ENCODE data around the gene NME7. TPM values are rescaled to one million over a fixed set of nuclear protein-coding genes. Genes with fewer than 3 reads are reported as not detected.

NME7 gene
- total RNA-seq, 2 experiments from 2014 or later, result 21.8 to 29.1 TPM

DNA sequence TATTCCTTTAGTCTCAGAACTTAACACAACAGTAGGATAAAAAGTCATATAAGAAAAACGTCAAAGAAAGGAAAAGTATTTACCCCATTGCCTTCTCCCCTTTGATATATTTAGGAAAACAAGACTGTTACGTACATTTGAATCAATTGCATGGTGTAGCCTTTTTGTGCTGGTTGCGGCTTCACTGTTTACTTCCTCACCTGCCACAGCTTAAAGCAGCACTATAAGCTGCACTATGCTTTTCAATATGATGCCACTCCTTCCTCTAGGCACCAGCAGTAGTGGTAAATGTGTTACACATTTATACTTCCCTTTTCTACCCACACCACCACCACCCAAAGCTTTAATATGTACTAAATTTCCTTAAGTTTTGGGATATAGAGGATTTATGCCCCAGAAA lies 150.0 kb downstream of the NME7 start:
- CTCF ChIA-PET, result no interaction called here
- Mint-ChIP-seq H3K27me3 (no peaks in the 10 kb centered on the region), H3K4me3 (no peak overlapping the region), H3K9me3 (ENCODE audit: low read depth) (no peaks in the 10 kb centered on the region), H3K36me3 (peaks cover 6% of the 10 kb centered on the region), H3K27ac (no peak overlapping the region), H3K4me1 (peaks cover 8% of the 10 kb centered on the region)
- no peak for DNase-seq
- no peak for ATAC-seq

- ATAC-seq, result no peak
- CTCF ChIA-PET, result no interaction called here
- Mint-ChIP-seq H3K27me3 (no peaks in the 10 kb centered on the region), H3K36me3 (peaks cover 4% of the 10 kb centered on the region), H3K4me3 (no peak overlapping the region), H3K9me3 (ENCODE audit: low read depth) (no peaks in the 10 kb centered on the region), H3K4me1 (peaks cover 8% of the 10 kb centered on the region), H3K27ac (no peak overlapping the region)
- DNase-seq, result no peak
Measured at GRCh38 chr1:169214598-169214997, 153.0 kb downstream of the NME7 start.

DNA sequence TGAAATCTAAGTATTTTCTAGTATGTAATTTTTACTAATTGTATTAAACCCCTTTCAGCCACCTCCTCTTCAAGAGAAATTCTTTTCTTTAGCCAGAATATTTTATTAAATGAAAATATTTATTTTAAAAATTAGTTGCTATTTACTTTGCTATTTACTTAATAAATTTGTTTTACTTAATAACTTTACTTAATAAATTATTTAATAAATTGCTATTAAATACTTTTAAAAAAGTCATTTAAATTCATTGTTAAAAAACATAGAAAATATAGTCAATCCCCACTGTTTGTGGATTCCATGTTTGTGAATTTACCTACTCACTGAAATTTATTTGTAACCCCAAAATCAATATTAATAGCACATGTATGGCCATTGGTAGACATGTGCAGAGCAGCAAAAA lies 155.5 kb downstream of the NME7 start:
- Mint-ChIP-seq H3K27me3 (no peaks in the 10 kb centered on the region), H3K4me3 (no peak overlapping the region), H3K27ac (no peak overlapping the region), H3K36me3 (no peaks in the 10 kb centered on the region), H3K9me3 (ENCODE audit: low read depth) (no peaks in the 10 kb centered on the region), H3K4me1 (no peaks in the 10 kb centered on the region)
- no peak for DNase-seq
- no peak for ATAC-seq
- CTCF ChIA-PET, result no interaction called here

DNA sequence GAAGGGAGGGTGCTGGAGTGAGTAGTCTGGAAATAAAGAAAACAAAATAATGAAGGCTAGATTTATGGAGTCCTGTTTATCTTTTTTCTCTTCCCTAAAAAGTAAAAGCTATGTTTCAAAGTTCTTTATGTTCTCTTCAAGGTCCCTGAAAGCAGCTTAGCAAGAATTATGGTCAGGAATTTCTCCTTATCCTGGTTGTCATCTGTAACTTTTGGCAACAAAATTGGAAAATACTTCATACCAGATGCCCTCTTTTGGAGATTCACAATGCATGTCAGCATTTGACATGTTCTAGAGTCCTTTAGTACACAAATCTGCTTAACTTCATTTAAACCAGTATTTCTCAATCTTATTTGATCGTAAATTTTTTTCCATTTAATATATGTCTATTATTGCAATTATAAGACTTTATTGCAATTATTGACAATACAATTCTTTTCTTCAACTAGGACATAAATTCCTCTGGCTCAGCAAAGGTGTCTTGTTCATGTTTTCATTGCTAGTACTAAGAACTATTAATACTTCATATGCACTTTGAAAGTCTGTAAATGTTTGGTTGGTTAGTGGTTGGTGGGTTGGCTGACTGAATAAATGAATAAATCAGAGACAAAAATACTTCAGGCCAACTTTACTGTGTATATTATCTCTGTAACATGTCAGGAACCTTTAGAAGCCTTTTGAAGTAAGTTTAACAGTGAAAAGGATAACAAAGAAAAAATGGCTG lies 159.6 kb downstream of the NME7 start:
- H3K9me3 Mint-ChIP-seq (ENCODE audit: low read depth), result no peaks in the 10 kb centered on the region
- CTCF ChIA-PET, result no interaction called here
- no peak for DNase-seq
- H3K4me1 Mint-ChIP-seq, result no peaks in the 10 kb centered on the region
- ATAC-seq, result no peak
- H3K36me3 Mint-ChIP-seq, result peaks cover 2% of the 10 kb centered on the region
- no peaks in the 10 kb centered on the region for H3K27me3 Mint-ChIP-seq
- no peak overlapping the region for H3K27ac Mint-ChIP-seq
- no peak overlapping the region for H3K4me3 Mint-ChIP-seq

DNA sequence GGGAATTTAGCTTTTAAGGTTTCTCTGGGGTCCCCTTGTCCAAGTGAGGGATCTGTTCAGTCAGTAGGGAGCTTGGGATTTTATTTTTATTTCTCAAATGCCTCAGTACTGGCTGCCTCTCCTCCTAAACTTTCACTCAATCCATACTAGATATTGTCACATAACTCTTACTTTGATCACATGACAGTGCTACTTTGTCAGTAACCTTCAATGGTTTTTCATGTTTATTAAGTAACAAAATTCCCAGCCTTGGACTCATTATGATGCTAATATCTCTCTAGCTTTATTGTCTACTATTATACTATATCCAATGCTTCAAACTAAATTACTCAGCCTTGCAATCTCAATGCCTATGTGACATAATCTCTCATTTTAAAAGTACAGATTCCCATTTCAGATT lies 163.4 kb downstream of the NME7 start:
- no peaks in the 10 kb centered on the region for H3K27me3 Mint-ChIP-seq
- H3K4me3 Mint-ChIP-seq, result no peak overlapping the region
- H3K9me3 Mint-ChIP-seq (ENCODE audit: low read depth), result no peaks in the 10 kb centered on the region
- H3K27ac Mint-ChIP-seq, result no peak overlapping the region
- H3K36me3 Mint-ChIP-seq, result peaks cover 7% of the 10 kb centered on the region
- H3K4me1 Mint-ChIP-seq, result no peaks in the 10 kb centered on the region
- CTCF ChIA-PET, result no interaction called here
- DNase-seq (no peak), ATAC-seq (no peak)

GRCh38 chr1:169202791-169203665 lies 164.6 kb downstream of the NME7 start:
- Mint-ChIP-seq H3K36me3 (peaks cover 9% of the 10 kb centered on the region), H3K4me1 (no peaks in the 10 kb centered on the region), H3K9me3 (ENCODE audit: low read depth) (no peaks in the 10 kb centered on the region), H3K27me3 (no peaks in the 10 kb centered on the region), H3K4me3 (no peak overlapping the region), H3K27ac (no peak overlapping the region)
- CTCF ChIA-PET, result no interaction called here
- DNase-seq (no peak), ATAC-seq (no peak)

DNA sequence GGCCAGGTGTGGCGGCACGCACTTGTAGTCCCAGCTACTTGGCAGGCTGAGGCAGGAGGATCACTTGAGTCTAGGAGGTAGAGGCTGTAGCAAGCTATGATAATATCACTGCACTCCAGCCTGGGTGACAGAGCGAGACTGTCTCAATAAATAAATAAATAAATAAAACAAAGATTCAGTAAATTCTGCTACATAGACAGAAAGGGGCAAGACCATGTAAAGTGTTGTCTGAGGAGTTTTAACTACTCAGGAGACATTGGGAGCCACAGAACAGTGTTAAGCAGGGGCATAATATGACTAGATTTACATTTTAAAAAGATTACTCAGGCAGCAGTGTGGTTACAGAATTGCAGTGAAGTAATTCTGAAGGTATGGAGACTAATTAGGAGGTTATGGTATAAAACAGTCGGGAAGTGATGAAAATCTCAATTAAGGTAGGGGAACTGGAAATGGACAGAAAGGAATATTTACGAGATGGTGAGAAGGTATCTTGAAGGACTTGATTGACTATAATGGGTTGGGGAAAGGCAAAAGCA lies 166.4 kb downstream of the NME7 start:
- ATAC-seq (no peak), DNase-seq (no peak)
- no peak overlapping the region for H3K27ac Mint-ChIP-seq
- peaks cover 8% of the 10 kb centered on the region for H3K36me3 Mint-ChIP-seq
- CTCF ChIA-PET, result no interaction called here
- H3K4me3 Mint-ChIP-seq, result no peak overlapping the region
- no peaks in the 10 kb centered on the region for H3K4me1 Mint-ChIP-seq
- no peaks in the 10 kb centered on the region for H3K9me3 Mint-ChIP-seq (ENCODE audit: low read depth)
- H3K27me3 Mint-ChIP-seq, result no peaks in the 10 kb centered on the region

GRCh38 chr1:169200319-169200718 lies 167.3 kb downstream of the NME7 start:
- DNase-seq (no peak), ATAC-seq (no peak)
- no peaks in the 10 kb centered on the region for H3K9me3 Mint-ChIP-seq (ENCODE audit: low read depth)
- H3K27me3 Mint-ChIP-seq, result no peaks in the 10 kb centered on the region
- peaks cover 8% of the 10 kb centered on the region for H3K36me3 Mint-ChIP-seq
- H3K4me3 Mint-ChIP-seq, result no peak overlapping the region
- no peaks in the 10 kb centered on the region for H3K4me1 Mint-ChIP-seq
- CTCF ChIA-PET, result no interaction called here
- H3K27ac Mint-ChIP-seq, result no peak overlapping the region

GRCh38 chr1:169196581-169196980 lies 171.0 kb downstream of the NME7 start:
- H3K9me3 Mint-ChIP-seq (ENCODE audit: low read depth), result no peaks in the 10 kb centered on the region
- no peak overlapping the region for H3K27ac Mint-ChIP-seq
- CTCF ChIA-PET, result no interaction called here
- H3K36me3 Mint-ChIP-seq, result peaks cover 8% of the 10 kb centered on the region
- no peak for ATAC-seq
- no peak overlapping the region for H3K4me3 Mint-ChIP-seq
- no peaks in the 10 kb centered on the region for H3K4me1 Mint-ChIP-seq
- no peak for DNase-seq
- no peaks in the 10 kb centered on the region for H3K27me3 Mint-ChIP-seq

GRCh38 chr1:169196161-169196560 lies 171.4 kb downstream of the NME7 start:
- no peaks in the 10 kb centered on the region for H3K9me3 Mint-ChIP-seq (ENCODE audit: low read depth)
- CTCF ChIA-PET, result no interaction called here
- no peak for ATAC-seq
- no peak overlapping the region for H3K27ac Mint-ChIP-seq
- H3K4me3 Mint-ChIP-seq, result no peak overlapping the region
- DNase-seq, result no peak
- no peaks in the 10 kb centered on the region for H3K27me3 Mint-ChIP-seq
- H3K4me1 Mint-ChIP-seq, result no peaks in the 10 kb centered on the region
- peaks cover 4% of the 10 kb centered on the region for H3K36me3 Mint-ChIP-seq

- DNase-seq, result no peak
Measured at GRCh38 chr1:169193191-169193850, 174.3 kb downstream of the NME7 start.

GRCh38 chr1:169186106-169186505 lies 181.5 kb downstream of the NME7 start:
- CTCF ChIA-PET, result no interaction called here
- H3K27ac Mint-ChIP-seq, result no peak overlapping the region
- H3K27me3 Mint-ChIP-seq, result no peaks in the 10 kb centered on the region
- H3K9me3 Mint-ChIP-seq (ENCODE audit: low read depth), result no peaks in the 10 kb centered on the region
- H3K36me3 Mint-ChIP-seq, result peaks cover 2% of the 10 kb centered on the region
- no peak for ATAC-seq
- peaks cover 2% of the 10 kb centered on the region for H3K4me1 Mint-ChIP-seq
- H3K4me3 Mint-ChIP-seq, result no peak overlapping the region
- no peak for DNase-seq

More at GRCh38 chr1:169193191-169193850, 174.3 kb downstream of the NME7 start:
- no peak for ATAC-seq
- CTCF ChIA-PET, result no interaction called here
- H3K27ac Mint-ChIP-seq, result no peak overlapping the region
- no peaks in the 10 kb centered on the region for H3K9me3 Mint-ChIP-seq (ENCODE audit: low read depth)
- no peak overlapping the region for H3K4me3 Mint-ChIP-seq
- no peaks in the 10 kb centered on the region for H3K27me3 Mint-ChIP-seq
- H3K4me1 Mint-ChIP-seq, result peaks cover 2% of the 10 kb centered on the region
- peaks cover 2% of the 10 kb centered on the region for H3K36me3 Mint-ChIP-seq

DNA sequence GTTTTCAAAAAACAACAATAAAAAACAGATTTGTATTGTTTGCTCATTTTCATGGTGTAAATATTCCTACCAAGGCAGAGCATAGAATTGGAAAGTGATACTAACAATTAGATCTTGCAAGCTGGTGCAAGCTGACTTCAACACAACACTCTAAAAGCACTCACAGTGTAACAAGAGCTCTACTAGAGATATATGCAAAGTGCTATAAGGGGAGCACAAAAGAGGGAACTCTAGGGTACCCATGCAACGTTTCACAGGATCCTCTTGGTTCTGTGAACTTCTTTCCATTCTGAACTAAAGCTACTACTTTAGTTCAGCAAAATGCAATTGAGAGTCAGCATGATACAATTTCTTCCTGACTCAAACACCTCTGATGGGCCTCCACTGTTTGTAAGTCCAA lies 182.8 kb downstream of the NME7 start:
- CTCF ChIA-PET, result no interaction called here
- Mint-ChIP-seq H3K27ac (no peak overlapping the region), H3K4me3 (no peak overlapping the region), H3K36me3 (no peaks in the 10 kb centered on the region), H3K27me3 (no peaks in the 10 kb centered on the region), H3K9me3 (ENCODE audit: low read depth) (no peaks in the 10 kb centered on the region), H3K4me1 (no peaks in the 10 kb centered on the region)
- DNase-seq (no peak), ATAC-seq (no peak)

GRCh38 chr1:169180174-169180573 lies 187.4 kb downstream of the NME7 start:
- Mint-ChIP-seq H3K27ac (no peak overlapping the region), H3K4me3 (no peak overlapping the region), H3K27me3 (no peaks in the 10 kb centered on the region), H3K4me1 (no peaks in the 10 kb centered on the region), H3K36me3 (peaks cover 4% of the 10 kb centered on the region), H3K9me3 (ENCODE audit: low read depth) (no peaks in the 10 kb centered on the region)
- CTCF ChIA-PET, result no interaction called here
- DNase-seq (no peak), ATAC-seq (no peak)

All from activated CD8-positive, alpha-beta memory T cell treated with anti-CD3 and anti-CD28 coated beads, Interleukin-2, amount 10 ng/mL, durations not matched to agents 7 days and 5 days (primary cell).